ENCODE data around the gene FAM217B.

DNA sequence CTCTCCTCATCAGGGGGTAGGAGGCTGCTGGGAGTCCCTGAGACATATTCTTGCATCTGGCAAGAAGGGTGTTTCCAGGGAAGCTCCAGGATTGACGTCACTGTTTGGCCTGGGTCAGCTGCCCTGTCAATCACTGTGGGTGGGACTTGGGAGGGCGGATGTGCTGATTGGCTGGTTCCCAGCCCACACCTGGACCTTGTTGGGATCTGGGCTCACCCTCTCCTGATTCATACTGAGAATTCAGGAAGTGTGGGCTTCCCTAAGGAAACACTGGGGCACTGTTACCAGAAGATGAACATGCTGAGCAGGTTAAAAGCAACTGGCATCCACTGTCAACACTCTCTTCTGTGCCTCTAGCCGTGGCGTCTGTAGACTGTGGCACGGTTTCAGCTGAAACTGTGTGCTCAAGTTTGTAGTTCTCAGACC lies 54.5 kb downstream of the FAM217B start:
- TF ChIP-seq, protein P1, sequence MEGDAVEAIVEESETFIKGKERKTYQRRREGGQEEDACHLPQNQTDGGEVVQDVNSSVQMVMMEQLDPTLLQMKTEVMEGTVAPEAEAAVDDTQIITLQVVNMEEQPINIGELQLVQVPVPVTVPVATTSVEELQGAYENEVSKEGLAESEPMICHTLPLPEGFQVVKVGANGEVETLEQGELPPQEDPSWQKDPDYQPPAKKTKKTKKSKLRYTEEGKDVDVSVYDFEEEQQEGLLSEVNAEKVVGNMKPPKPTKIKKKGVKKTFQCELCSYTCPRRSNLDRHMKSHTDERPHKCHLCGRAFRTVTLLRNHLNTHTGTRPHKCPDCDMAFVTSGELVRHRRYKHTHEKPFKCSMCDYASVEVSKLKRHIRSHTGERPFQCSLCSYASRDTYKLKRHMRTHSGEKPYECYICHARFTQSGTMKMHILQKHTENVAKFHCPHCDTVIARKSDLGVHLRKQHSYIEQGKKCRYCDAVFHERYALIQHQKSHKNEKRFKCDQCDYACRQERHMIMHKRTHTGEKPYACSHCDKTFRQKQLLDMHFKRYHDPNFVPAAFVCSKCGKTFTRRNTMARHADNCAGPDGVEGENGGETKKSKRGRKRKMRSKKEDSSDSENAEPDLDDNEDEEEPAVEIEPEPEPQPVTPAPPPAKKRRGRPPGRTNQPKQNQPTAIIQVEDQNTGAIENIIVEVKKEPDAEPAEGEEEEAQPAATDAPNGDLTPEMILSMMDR (IDR thresholded peaks at IDR 0.05): no peak
- no peak for TF ChIP-seq POLR2A (IDR thresholded peaks at IDR 0.05)

All from Peyer's patch (tissue), 4 donors.